B cell (primary cell): Measurements from ENCODE around the gene KSR1. TPM values are rescaled to one million over a fixed set of nuclear protein-coding genes. Genes with fewer than 3 reads are reported as not detected.
A peak's percentile ranks its signal among the peaks of the same experiment; 100 is the strongest.

Source experiments
- ATAC-seq: fragments of 200-7000 bp; cut with Tn5 transposase; one replicate; pipeline ENCODE4 v1.10.0; 2021; ENCODE audit warnings: low read depth, mild to moderate bottlenecking, moderate number of reproducible peaks, moderate library complexity
- CTCF ChIA-PET: fragments of 350-600 bp; sonication (Branson Sonifier 250); formaldehyde crosslinking; loops from one replicate; lab custom pipeline; 2021; ENCODE audit warnings: antibody characterized with exemption, inconsistent platforms; lab: Charles Lee
- POLR2A ChIA-PET: fragments of 350-600 bp; sonication (Branson Sonifier 250); formaldehyde crosslinking; loops from one replicate; lab custom pipeline; 2021; ENCODE audit warnings: antibody characterized with exemption; lab: Charles Lee
- DNase-seq: peaks from one replicate; pipeline ENCODE4 v3.0.0; 2013
- H2AFZ ChIP-seq: 2 replicates; pipeline ENCODE4 v1.6.1; 2012; ENCODE audit warnings: mild to moderate bottlenecking, low read depth, low read length; ENCODE audit not compliant: insufficient read depth, poor library complexity, severe bottlenecking
- H3K27ac ChIP-seq, 2 donors: 1 replicate in 1 of 2; 2 replicates in 1 of 2; pipeline ENCODE4 v1.5.1; 2012 to 2013; ENCODE audit warnings: low read length in 2 of 2, mild to moderate bottlenecking in 2 of 2, moderate library complexity in 1 of 2
- H3K27me3 ChIP-seq, 4 experiments: fragments of 200-600 bp in 1 of 4; sonication (generic) in 1 of 4; replicated peaks in 1 of 4; 1 replicate in 2 of 4; 2 replicates in 2 of 4; pipeline versions ENCODE4 v1.6.1 to v1.7.0; 2013 to 2016; ENCODE audit warnings: low read length in 3 of 4, mild to moderate bottlenecking in 2 of 4, mixed read lengths in 1 of 4, moderate library complexity in 1 of 4; ENCODE audit not compliant: insufficient read depth in 4 of 4, control insufficient read depth in 3 of 4; ENCODE audit errors: control extremely low read depth in 1 of 4
- H3K36me3 ChIP-seq, 2 experiments: replicated peaks in 1 of 2; 1 replicate in 1 of 2; 2 replicates in 1 of 2; pipeline versions ENCODE4 v1.6.1 to v1.7.1; 2013; ENCODE audit warnings: low read length in 1 of 2; ENCODE audit not compliant: insufficient read depth in 2 of 2, control insufficient read depth in 1 of 2; ENCODE audit errors: control extremely low read depth in 1 of 2, extremely low read depth in 1 of 2
- H3K4me1 ChIP-seq, 2 donors: fragments of 200-600 bp in 1 of 2; sonication (generic) in 1 of 2; 1 replicate in 1 of 2; 2 replicates in 1 of 2; pipeline versions ENCODE4 v1.5.1 to v1.6.1; 2013 to 2017; ENCODE audit warnings: low read length in 2 of 2; ENCODE audit not compliant: control insufficient read depth in 2 of 2, insufficient read depth in 2 of 2
- H3K4me2 ChIP-seq: replicated peaks from 2 replicates; pipeline ENCODE3; 2012; ENCODE audit warnings: mild to moderate bottlenecking, low read depth, low read length; ENCODE audit not compliant: poor library complexity, severe bottlenecking
- H3K4me3 ChIP-seq, 5 experiments: fragments of 200-600 bp in 1 of 5; sonication (generic) in 1 of 5; 1 replicate in 3 of 5; 2 replicates in 2 of 5; pipeline versions ENCODE4 v1.5.1 to v1.7.0; 2011 to 2016; ENCODE audit warnings: low read length in 4 of 5, mild to moderate bottlenecking in 4 of 5, low read depth in 2 of 5, control low read depth in 1 of 5, moderate library complexity in 1 of 5; ENCODE audit not compliant: insufficient read depth in 1 of 5; ENCODE audit errors: control extremely low read depth in 1 of 5, extremely low read depth in 1 of 5
- H3K79me2 ChIP-seq: fragments of 200-600 bp; sonication (generic); one replicate; pipeline ENCODE4 v1.6.0; 2016; ENCODE audit warnings: low read length; ENCODE audit not compliant: control insufficient read depth, insufficient read depth
- H3K9ac ChIP-seq: fragments of 200-600 bp; sonication (generic); 2 replicates; pipeline ENCODE4 v1.6.1; 2017; ENCODE audit warnings: mild to moderate bottlenecking, low read length, moderate library complexity
- H3K9me3 ChIP-seq, 3 donors: one replicate each; pipeline versions ENCODE4 v1.6.1 to v1.7.1; 2013; ENCODE audit warnings: low read length in 2 of 3; ENCODE audit not compliant: control insufficient read depth in 2 of 3, insufficient read depth in 1 of 3; ENCODE audit errors: control extremely low read depth in 1 of 3
- H4K20me1 ChIP-seq: 2 replicates; pipeline ENCODE4 v1.6.0; 2012; ENCODE audit warnings: mild to moderate bottlenecking, low read length; ENCODE audit not compliant: insufficient read depth, control insufficient read depth, poor library complexity, severe bottlenecking
- H3K27ac Mint-ChIP-seq: one replicate; pipeline ENCODE4 v1.8.0; 2021; ENCODE audit warnings: mixed read lengths
- H3K27me3 Mint-ChIP-seq: one replicate; pipeline ENCODE4 v1.8.0; 2021; ENCODE audit warnings: mixed read lengths
- H3K4me1 Mint-ChIP-seq: one replicate; pipeline ENCODE4 v1.8.0; 2021; ENCODE audit warnings: mixed read lengths
- H3K4me3 Mint-ChIP-seq: one replicate; pipeline ENCODE4 v1.8.0; 2021; ENCODE audit warnings: mixed read lengths
- H3K9me3 Mint-ChIP-seq: one replicate; pipeline ENCODE4 v1.8.0; 2022; ENCODE audit warnings: mixed read lengths; ENCODE audit not compliant: insufficient read depth
- CTCF ChIP-seq: fragments of 200-600 bp; IDR thresholded peaks from one replicate; pipeline ENCODE4 v1.8.0; 2022; ENCODE audit warnings: antibody characterized with exemption, mild to moderate bottlenecking
- EZH2 ChIP-seq: IDR thresholded peaks from 2 replicates; pipeline ENCODE4 v1.6.1; 2012; ENCODE audit warnings: borderline replicate concordance, low read depth, mild to moderate bottlenecking, moderate library complexity, low read length; ENCODE audit not compliant: insufficient read depth, poor library complexity, severe bottlenecking
- WGBS: methylation state at CpG from one replicate; pipeline ENCODE4 v1.1.5; 2013; ENCODE audit warnings: missing lambda C conversion rate; ENCODE audit not compliant: insufficient coverage; 5-methylcytosine and 5-hydroxymethylcytosine counted together
- intact Hi-C: fragments of 100-400 bp; cut with micrococcal nuclease; formaldehyde crosslinking; loops from one replicate; pipeline ENCODE4 v1.10.0; 2022
- polyA plus RNA-seq: library from polyadenylated mRNA; depleted of rRNA; stranded (reverse); fragments of >200 nt; gene quantifications from 2 replicates; pipeline ENCODE4 v1.2.3, GENCODE V29; 2012
- total RNA-seq, 2 donors: library from RNA; stranded (reverse); fragments of 120-200 nt in 1 of 2; gene quantifications; 1 replicate in 1 of 2; 2 replicates in 1 of 2; pipeline versions ENCODE4 v1.2.3 to v1.2.4, GENCODE V29; 2013 to 2022

Gene KSR1
- total and polyA plus RNA-seq, 2 donors (not counting 1 experiment from before 2014, with no cell fraction given) = 27.5 to 85.6 TPM

GRCh38 chr17:27554152-27554551 lies 97.9 kb downstream of the KSR1 start:
- intact Hi-C loops = no loop called here
- H4K20me1 ChIP-seq = peaks cover 8% of the 10 kb centered on the region

GRCh38 chr17:27554911-27555310 lies 98.7 kb downstream of the KSR1 start:
- H3K27ac ChIP-seq = no peak overlapping the region
- intact Hi-C loops = no loop called here
- H3K4me2 ChIP-seq = peak overlapping the region; percentile 25
- CTCF ChIA-PET = interaction anchor here (1.0 kb wide), 1 partner anchor 45 kb away, joined by 3 read pairs; no protein-coding TSS in a partner anchor
- TF ChIP-seq EZH2 (no peak), CTCF (no peak)
- no peak overlapping the region for H3K27ac Mint-ChIP-seq
- no peak overlapping the region for H2AFZ ChIP-seq
- H3K36me3 ChIP-seq = no peaks in the 10 kb centered on the region
- H3K79me2 ChIP-seq = no peaks in the 10 kb centered on the region
- no peaks in the 10 kb centered on the region for H3K9me3 ChIP-seq
- DNase-seq = no peak
- H3K4me1 Mint-ChIP-seq = peaks cover 15% of the 10 kb centered on the region
- no peak overlapping the region for H3K4me3 ChIP-seq
- peaks cover 2% of the 10 kb centered on the region for H4K20me1 ChIP-seq
- H3K4me3 Mint-ChIP-seq = no peak overlapping the region
- H3K27me3 Mint-ChIP-seq = no peaks in the 10 kb centered on the region
- H3K4me1 ChIP-seq = peaks cover 7 to 9% of the 10 kb centered on the region in 2 donors
- H3K27me3 ChIP-seq = no peaks in the 10 kb centered on the region
- POLR2A ChIA-PET = no interaction called here
- WGBS = 100% methylated on average over 2 of the region's 6 CpGs
- ATAC-seq = no peak
- no peak overlapping the region for H3K9ac ChIP-seq
- H3K9me3 Mint-ChIP-seq = no peaks in the 10 kb centered on the region

More at GRCh38 chr17:27554152-27554551, 97.9 kb downstream of the KSR1 start:
- ChIA-PET CTCF (no interaction called here), POLR2A (no interaction called here)
- Histone ChIP-seq H3K4me1 (peaks cover 7 to 9% of the 10 kb centered on the region in 2 donors), H3K27ac (no peak overlapping the region), H3K4me2 (no peak overlapping the region), H3K9me3 (no peaks in the 10 kb centered on the region), H3K4me3 (no peak overlapping the region), H3K27me3 (no peaks in the 10 kb centered on the region), H3K79me2 (peaks cover 6% of the 10 kb centered on the region), H3K9ac (no peak overlapping the region), H2AFZ (no peak overlapping the region), H3K36me3 (no peaks in the 10 kb centered on the region)
- Mint-ChIP-seq H3K4me1 (peaks cover 15% of the 10 kb centered on the region), H3K27me3 (no peaks in the 10 kb centered on the region), H3K4me3 (no peak overlapping the region), H3K27ac (no peak overlapping the region), H3K9me3 (no peaks in the 10 kb centered on the region)
- no peak for TF ChIP-seq EZH2
- TF ChIP-seq CTCF = no peak
- DNase-seq = no peak
- WGBS = 98% methylated on average over 9 of the region's 11 CpGs
- ATAC-seq = no peak
